Loucy (cell line): ENCODE measurements around the gene KSR2.

Experiments
- H2AFZ ChIP-seq: fragments of 200-600 bp; sonication (generic); 2 replicates; pipeline ENCODE4 v1.6.0; 2016; ENCODE audit warnings: antibody characterized with exemption, mild to moderate bottlenecking, low read length, moderate library complexity
- H3F3A ChIP-seq: fragments of 200-600 bp; 2 replicates; pipeline ENCODE4 v1.6.0; 2016; ENCODE audit warnings: antibody characterized with exemption, low read depth, mild to moderate bottlenecking
- H3K27me3 ChIP-seq: fragments of 200-600 bp; sonication (generic); 2 replicates; pipeline ENCODE4 v1.6.1; 2014; ENCODE audit warnings: low read length, mild to moderate bottlenecking; ENCODE audit not compliant: insufficient read depth, poor library complexity, severe bottlenecking
- H3K36me3 ChIP-seq: fragments of 200-600 bp; sonication (generic); 2 replicates; pipeline ENCODE4 v1.6.1; 2016; ENCODE audit warnings: low read length; ENCODE audit not compliant: insufficient read depth
- H3K4me1 ChIP-seq: fragments of 200-600 bp; sonication (generic); 2 replicates; pipeline ENCODE4 v1.5.1; 2014; ENCODE audit warnings: low read length, mild to moderate bottlenecking; ENCODE audit not compliant: insufficient read depth, poor library complexity, severe bottlenecking
- H3K4me2 ChIP-seq: fragments of 200-600 bp; sonication (generic); 2 replicates; pipeline ENCODE4 v1.6.0; 2014; ENCODE audit warnings: antibody characterized with exemption, low read length, low read depth, mild to moderate bottlenecking; ENCODE audit not compliant: poor library complexity, severe bottlenecking
- H3K4me3 ChIP-seq: fragments of 200-600 bp; sonication (generic); 2 replicates; pipeline ENCODE4 v1.5.1; 2014; ENCODE audit warnings: low read length, mild to moderate bottlenecking, mixed read lengths; ENCODE audit not compliant: poor library complexity, severe bottlenecking
- H3K79me2 ChIP-seq: fragments of 200-600 bp; sonication (generic); 2 replicates; pipeline ENCODE4 v1.6.1; 2014; ENCODE audit warnings: low read length; ENCODE audit not compliant: insufficient read depth
- H3K9ac ChIP-seq: fragments of 200-600 bp; sonication (generic); 2 replicates; pipeline ENCODE4 v1.6.0; 2014; ENCODE audit warnings: mild to moderate bottlenecking, low read depth, low read length, moderate library complexity; ENCODE audit not compliant: poor library complexity, severe bottlenecking
- H3K9me2 ChIP-seq: fragments of 200-600 bp; sonication (generic); replicated peaks from 2 replicates; pipeline ENCODE4 v1.6.1; 2016; ENCODE audit warnings: low read depth, low read length, mixed read lengths
- H3K9me3 ChIP-seq: fragments of 200-600 bp; sonication (generic); 2 replicates; pipeline ENCODE4 v1.6.1; 2014; ENCODE audit warnings: mild to moderate bottlenecking, antibody characterized with exemption, low read length, low read depth; ENCODE audit not compliant: insufficient read depth
- H4K20me1 ChIP-seq: fragments of 200-600 bp; sonication (generic); 2 replicates; pipeline ENCODE4 v1.6.0; 2014; ENCODE audit warnings: antibody characterized with exemption, low read length, mild to moderate bottlenecking; ENCODE audit not compliant: insufficient read depth, poor library complexity, severe bottlenecking
- EZH2phosphoT487 ChIP-seq: fragments of 200-600 bp; IDR thresholded peaks from 2 replicates; pipeline ENCODE4 v1.6.1; 2018; ENCODE audit warnings: antibody characterized with exemption, mild to moderate bottlenecking, moderate library complexity, borderline replicate concordance
- TF ChIP-seq, protein P1 (sequence below): fragments of 200-600 bp; sonication (generic); conservative IDR thresholded peaks from 2 replicates; pipeline ENCODE4 v1.5.1; 2014; ENCODE audit warnings: mild to moderate bottlenecking, antibody characterized with exemption, low read length

The KSR2 gene

DNA sequence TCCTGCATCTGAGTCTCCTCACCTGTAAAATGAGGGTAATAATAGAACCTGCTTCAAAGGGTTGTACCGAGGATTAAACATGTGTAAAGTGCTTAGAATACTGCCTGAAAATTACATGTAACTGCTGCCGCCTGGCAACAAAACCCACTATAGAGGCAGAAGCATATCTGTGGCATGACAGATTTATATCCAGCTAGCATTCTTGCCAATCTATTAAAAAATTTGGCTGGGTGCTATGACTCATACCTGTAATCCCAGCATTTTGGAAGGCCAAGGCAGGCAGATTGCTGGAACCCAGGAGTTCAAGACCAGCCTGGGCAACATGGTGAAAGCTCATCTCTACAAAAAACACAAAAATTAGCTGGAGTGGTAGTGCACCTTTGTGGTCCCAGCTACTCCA lies 16.4 kb upstream of the KSR2 start:
- no peaks in the 10 kb centered on the region for H3K9me2 ChIP-seq
- no peak overlapping the region for H3K9ac ChIP-seq
- H3K9me3 ChIP-seq: no peaks in the 10 kb centered on the region
- no peaks in the 10 kb centered on the region for H4K20me1 ChIP-seq
- no peaks in the 10 kb centered on the region for H3K27me3 ChIP-seq
- no peak overlapping the region for H3K4me3 ChIP-seq
- H3K36me3 ChIP-seq: no peaks in the 10 kb centered on the region
- H3F3A ChIP-seq: no peaks in the 10 kb centered on the region
- H2AFZ ChIP-seq: no peak overlapping the region
- no peaks in the 10 kb centered on the region for H3K79me2 ChIP-seq
- H3K4me1 ChIP-seq: no peaks in the 10 kb centered on the region
- TF ChIP-seq, protein P1, sequence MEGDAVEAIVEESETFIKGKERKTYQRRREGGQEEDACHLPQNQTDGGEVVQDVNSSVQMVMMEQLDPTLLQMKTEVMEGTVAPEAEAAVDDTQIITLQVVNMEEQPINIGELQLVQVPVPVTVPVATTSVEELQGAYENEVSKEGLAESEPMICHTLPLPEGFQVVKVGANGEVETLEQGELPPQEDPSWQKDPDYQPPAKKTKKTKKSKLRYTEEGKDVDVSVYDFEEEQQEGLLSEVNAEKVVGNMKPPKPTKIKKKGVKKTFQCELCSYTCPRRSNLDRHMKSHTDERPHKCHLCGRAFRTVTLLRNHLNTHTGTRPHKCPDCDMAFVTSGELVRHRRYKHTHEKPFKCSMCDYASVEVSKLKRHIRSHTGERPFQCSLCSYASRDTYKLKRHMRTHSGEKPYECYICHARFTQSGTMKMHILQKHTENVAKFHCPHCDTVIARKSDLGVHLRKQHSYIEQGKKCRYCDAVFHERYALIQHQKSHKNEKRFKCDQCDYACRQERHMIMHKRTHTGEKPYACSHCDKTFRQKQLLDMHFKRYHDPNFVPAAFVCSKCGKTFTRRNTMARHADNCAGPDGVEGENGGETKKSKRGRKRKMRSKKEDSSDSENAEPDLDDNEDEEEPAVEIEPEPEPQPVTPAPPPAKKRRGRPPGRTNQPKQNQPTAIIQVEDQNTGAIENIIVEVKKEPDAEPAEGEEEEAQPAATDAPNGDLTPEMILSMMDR: no peak
- TF ChIP-seq EZH2phosphoT487: no peak
- no peak overlapping the region for H3K4me2 ChIP-seq

- H3K4me1 ChIP-seq: no peaks in the 10 kb centered on the region
- H3K9me3 ChIP-seq: no peaks in the 10 kb centered on the region
- TF ChIP-seq EZH2phosphoT487: no peak
- TF ChIP-seq, protein P1: no peak
- H3K27me3 ChIP-seq: no peaks in the 10 kb centered on the region
- no peak overlapping the region for H3K4me2 ChIP-seq
- H3K36me3 ChIP-seq: no peaks in the 10 kb centered on the region
- H3K4me3 ChIP-seq: no peak overlapping the region
- no peaks in the 10 kb centered on the region for H4K20me1 ChIP-seq
- H3F3A ChIP-seq: no peaks in the 10 kb centered on the region
- no peaks in the 10 kb centered on the region for H3K79me2 ChIP-seq
- H2AFZ ChIP-seq: no peak overlapping the region
- H3K9me2 ChIP-seq: no peaks in the 10 kb centered on the region
- H3K9ac ChIP-seq: no peak overlapping the region
Measured at GRCh38 chr12:117981267-117981666, 12.5 kb upstream of the KSR2 start.

GRCh38 chr12:117980616-117981015 lies 11.8 kb upstream of the KSR2 start:
- H3K4me3 ChIP-seq: no peak overlapping the region
- H3K36me3 ChIP-seq: no peaks in the 10 kb centered on the region
- H3K4me1 ChIP-seq: no peaks in the 10 kb centered on the region
- H3K9ac ChIP-seq: no peak overlapping the region
- H4K20me1 ChIP-seq: no peaks in the 10 kb centered on the region
- no peak overlapping the region for H2AFZ ChIP-seq
- H3F3A ChIP-seq: no peaks in the 10 kb centered on the region
- TF ChIP-seq, protein P1: no peak
- TF ChIP-seq EZH2phosphoT487: no peak
- H3K9me2 ChIP-seq: no peaks in the 10 kb centered on the region
- H3K4me2 ChIP-seq: no peak overlapping the region
- no peaks in the 10 kb centered on the region for H3K27me3 ChIP-seq
- no peaks in the 10 kb centered on the region for H3K9me3 ChIP-seq
- H3K79me2 ChIP-seq: no peaks in the 10 kb centered on the region
